Caki2 (cell line): ENCODE results near the gene HABP4. TPM values are rescaled to one million over a fixed set of nuclear protein-coding genes. Genes with fewer than 3 reads are reported as not detected.

Experiments used
- total RNA-seq: library from RNA; depleted of rRNA; stranded (reverse); fragments of >200 nt; shearing (Covaris generic); gene quantifications from 2 replicates; pipeline ENCODE4 v1.2.3, GENCODE V29; 2014; ENCODE audit warnings: low replicate concordance; rRNA removed

The HABP4 gene
- total RNA-seq, 1 experiment from 2014 or later, result 32.8 TPM

Other genes with a start within 250 kb of the HABP4 start
- gene HSD17B3, start 148.0 kb upstream of the HABP4 start, total RNA-seq, result 2.4 TPM in 1 of 2 replicates, not detected in the other
- gene SLC35D2, start 66.5 kb upstream of the HABP4 start, total RNA-seq, result 16.4 and 28.2 TPM in 2 replicates
- gene ZNF367, start 31.8 kb upstream of the HABP4 start, total RNA-seq, result 19.7 and 22.4 TPM in 2 replicates
- gene CDC14B, start 169.7 kb downstream of the HABP4 start, total RNA-seq, result 15.1 and 19.9 TPM in 2 replicates
- gene PRXL2C, start 205.1 kb downstream of the HABP4 start, total RNA-seq, result 17.0 and 24.2 TPM in 2 replicates